ENCODE measurements around the gene CTNNBL1. TPM values are rescaled to one million over a fixed set of nuclear protein-coding genes. Genes with fewer than 3 reads are reported as not detected.

The CTNNBL1 gene
- total and polyA plus RNA-seq, 2 donors (not counting 1 experiment from before 2014, with no cell fraction given), result 31.3 to 39.0 TPM

DNA sequence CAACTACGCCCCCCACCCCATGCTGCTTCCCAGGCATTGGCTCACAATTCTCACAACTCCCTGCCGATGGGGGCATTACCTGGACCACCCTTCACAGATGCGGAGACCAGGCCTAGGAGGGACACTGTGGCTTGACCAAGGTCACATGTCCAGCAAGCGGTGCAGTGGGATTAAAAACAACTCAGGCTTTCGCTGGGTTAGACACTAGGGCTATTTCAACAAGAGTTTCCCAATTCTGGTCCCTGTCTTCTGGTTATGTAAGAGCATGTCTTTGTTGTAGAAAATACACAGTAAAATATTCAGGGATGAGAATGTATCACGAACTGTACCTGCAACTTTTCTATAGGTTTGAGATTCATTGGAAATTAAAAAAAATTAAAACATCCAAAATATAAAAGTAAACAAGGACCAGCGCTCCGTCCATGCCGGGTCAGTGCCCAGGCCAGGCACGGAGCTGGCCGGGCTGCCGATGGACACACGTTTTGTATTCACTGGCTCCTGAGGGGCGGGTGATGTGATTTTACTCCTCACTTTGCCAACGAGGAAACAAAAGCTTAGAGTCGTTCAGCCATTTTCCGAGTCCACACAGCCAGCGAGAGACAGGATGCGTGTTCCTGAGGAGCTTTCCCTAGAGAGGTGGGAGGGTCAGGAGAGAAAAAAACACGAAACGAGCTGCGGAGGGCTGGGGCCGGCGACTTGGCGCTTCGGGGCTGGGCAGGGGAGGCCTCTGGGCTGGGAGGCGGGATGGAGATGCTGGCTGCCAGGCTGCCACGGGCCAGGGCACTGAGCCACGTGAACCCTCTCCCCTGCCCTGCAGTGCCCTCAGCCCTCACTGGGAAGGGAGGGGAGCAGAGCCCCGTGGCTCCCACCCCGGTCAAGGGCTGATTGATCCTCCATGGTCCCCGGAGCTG, 192.0 kb downstream of the CTNNBL1 start:
- Histone ChIP-seq H2AFZ (ENCODE audit: low read length) (no peak overlapping the region), H3K4me3 (replicated peaks in 1 of 4; ENCODE audit: control extremely low read depth in 1 of 4, insufficient read depth in 1 of 4, low read depth in 3 of 4, low read length in 4 of 4) (no peak overlapping the region), H4K20me1 (ENCODE audit: control insufficient read depth, extremely low read depth, insufficient read depth, low read length) (no peaks in the 10 kb centered on the region), H3K4me1 (ENCODE audit: control insufficient read depth, extremely low read depth, insufficient read depth, low read length) (no peaks in the 10 kb centered on the region), H3K27ac (ENCODE audit: insufficient read depth, low read length) (no peak overlapping the region), H3K4me2 (ENCODE audit: extremely low read depth, insufficient read depth, low read length) (no peak overlapping the region), H3K79me2 (ENCODE audit: control insufficient read depth, insufficient read depth, low read length) (no peaks in the 10 kb centered on the region), H3K36me3 (ENCODE audit: control insufficient read depth, insufficient read depth, low read length) (no peaks in the 10 kb centered on the region), H3K27me3 (ENCODE audit: control insufficient read depth, insufficient read depth, low read length) (peaks cover 11% of the 10 kb centered on the region), H3K9me3 (ENCODE audit: control insufficient read depth, insufficient read depth, low read depth, low read length) (no peaks in the 10 kb centered on the region), H3K9ac (ENCODE audit: insufficient read depth, low read length) (no peak overlapping the region)
- TF ChIP-seq, protein P1, sequence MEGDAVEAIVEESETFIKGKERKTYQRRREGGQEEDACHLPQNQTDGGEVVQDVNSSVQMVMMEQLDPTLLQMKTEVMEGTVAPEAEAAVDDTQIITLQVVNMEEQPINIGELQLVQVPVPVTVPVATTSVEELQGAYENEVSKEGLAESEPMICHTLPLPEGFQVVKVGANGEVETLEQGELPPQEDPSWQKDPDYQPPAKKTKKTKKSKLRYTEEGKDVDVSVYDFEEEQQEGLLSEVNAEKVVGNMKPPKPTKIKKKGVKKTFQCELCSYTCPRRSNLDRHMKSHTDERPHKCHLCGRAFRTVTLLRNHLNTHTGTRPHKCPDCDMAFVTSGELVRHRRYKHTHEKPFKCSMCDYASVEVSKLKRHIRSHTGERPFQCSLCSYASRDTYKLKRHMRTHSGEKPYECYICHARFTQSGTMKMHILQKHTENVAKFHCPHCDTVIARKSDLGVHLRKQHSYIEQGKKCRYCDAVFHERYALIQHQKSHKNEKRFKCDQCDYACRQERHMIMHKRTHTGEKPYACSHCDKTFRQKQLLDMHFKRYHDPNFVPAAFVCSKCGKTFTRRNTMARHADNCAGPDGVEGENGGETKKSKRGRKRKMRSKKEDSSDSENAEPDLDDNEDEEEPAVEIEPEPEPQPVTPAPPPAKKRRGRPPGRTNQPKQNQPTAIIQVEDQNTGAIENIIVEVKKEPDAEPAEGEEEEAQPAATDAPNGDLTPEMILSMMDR (conservative IDR thresholded peaks at IDR 0.05 in 1 of 2, IDR thresholded peaks at IDR 0.05 in 1 of 2; ENCODE audit: low read depth in 1 of 2, low read length in 2 of 2), result no peak
- no peak for TF ChIP-seq EZH2 (IDR thresholded peaks at IDR 0.05; ENCODE audit: low read length, missing control alignments)
- DNase-seq (ENCODE audit: low read depth in 2 of 2), result no peak

DNA sequence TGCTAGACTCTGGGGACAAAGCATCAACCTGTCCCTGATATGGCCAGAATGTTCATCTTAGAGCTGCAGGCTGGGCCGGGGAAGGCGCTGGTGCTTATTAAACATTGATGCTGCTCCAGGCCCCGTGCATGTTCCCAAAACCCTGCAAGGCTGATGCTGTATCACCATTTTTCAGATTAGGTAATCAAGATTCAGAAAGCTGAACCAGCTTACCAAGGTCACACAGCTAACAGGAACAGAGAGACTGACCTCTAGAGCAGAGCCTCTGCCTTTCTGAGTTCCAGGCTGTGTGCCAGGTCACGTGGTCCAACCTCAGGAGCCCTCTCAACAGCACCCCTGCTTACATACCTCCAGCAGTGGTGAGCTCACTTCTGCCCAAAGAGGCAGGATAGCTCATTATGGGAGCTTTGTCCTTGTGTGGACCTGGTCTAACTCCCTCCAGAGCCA, 193.0 kb downstream of the CTNNBL1 start:
- Histone ChIP-seq H3K4me3 (replicated peaks in 1 of 4; ENCODE audit: control extremely low read depth in 1 of 4, insufficient read depth in 1 of 4, low read depth in 3 of 4, low read length in 4 of 4) (no peak overlapping the region), H4K20me1 (ENCODE audit: control insufficient read depth, extremely low read depth, insufficient read depth, low read length) (no peaks in the 10 kb centered on the region), H3K27me3 (ENCODE audit: control insufficient read depth, insufficient read depth, low read length) (peaks cover 6% of the 10 kb centered on the region), H3K4me2 (ENCODE audit: extremely low read depth, insufficient read depth, low read length) (no peak overlapping the region), H3K9me3 (ENCODE audit: control insufficient read depth, insufficient read depth, low read depth, low read length) (no peaks in the 10 kb centered on the region), H2AFZ (ENCODE audit: low read length) (no peak overlapping the region), H3K79me2 (ENCODE audit: control insufficient read depth, insufficient read depth, low read length) (no peaks in the 10 kb centered on the region), H3K36me3 (ENCODE audit: control insufficient read depth, insufficient read depth, low read length) (no peaks in the 10 kb centered on the region), H3K4me1 (ENCODE audit: control insufficient read depth, extremely low read depth, insufficient read depth, low read length) (no peaks in the 10 kb centered on the region), H3K9ac (ENCODE audit: insufficient read depth, low read length) (no peak overlapping the region), H3K27ac (ENCODE audit: insufficient read depth, low read length) (no peak overlapping the region)
- DNase-seq (ENCODE audit: low read depth in 2 of 2), result no peak
- no peak for TF ChIP-seq EZH2 (IDR thresholded peaks at IDR 0.05; ENCODE audit: low read length, missing control alignments)
- TF ChIP-seq, protein P1 (conservative IDR thresholded peaks at IDR 0.05 in 1 of 2, IDR thresholded peaks at IDR 0.05 in 1 of 2; ENCODE audit: low read depth in 1 of 2, low read length in 2 of 2), result no peak

DNA sequence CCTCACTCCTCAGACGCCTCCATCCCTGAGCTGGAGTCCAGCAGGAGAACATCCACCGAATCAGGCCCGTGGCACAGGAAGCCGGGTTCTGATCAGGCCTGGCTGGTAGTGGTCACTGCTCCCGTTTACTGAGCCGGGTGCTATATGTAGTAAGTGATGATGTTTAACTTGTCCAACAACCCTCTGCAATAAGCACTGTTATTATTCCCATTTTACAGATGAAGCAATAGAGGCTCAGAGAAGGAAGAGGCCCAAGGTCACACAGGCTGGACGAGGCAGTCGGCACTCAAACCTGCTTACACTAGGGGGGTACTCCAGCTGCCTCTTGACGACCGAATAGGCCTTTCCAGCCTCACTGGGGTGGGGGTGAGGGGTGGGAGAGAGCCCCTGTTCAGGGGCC, 194.8 kb downstream of the CTNNBL1 start:
- TF ChIP-seq, protein P1 (conservative IDR thresholded peaks at IDR 0.05 in 1 of 2, IDR thresholded peaks at IDR 0.05 in 1 of 2; ENCODE audit: low read depth in 1 of 2, low read length in 2 of 2), result no peak
- TF ChIP-seq EZH2 (IDR thresholded peaks at IDR 0.05; ENCODE audit: low read length, missing control alignments), result no peak

More for the DNA sequence above, 194.8 kb downstream of the CTNNBL1 start:
- no peak for DNase-seq (ENCODE audit: low read depth in 2 of 2)
- Histone ChIP-seq H3K27me3 (ENCODE audit: control insufficient read depth, insufficient read depth, low read length) (peaks cover 5% of the 10 kb centered on the region), H3K27ac (ENCODE audit: insufficient read depth, low read length) (no peak overlapping the region), H3K9me3 (ENCODE audit: control insufficient read depth, insufficient read depth, low read depth, low read length) (no peaks in the 10 kb centered on the region), H4K20me1 (ENCODE audit: control insufficient read depth, extremely low read depth, insufficient read depth, low read length) (no peaks in the 10 kb centered on the region), H3K36me3 (ENCODE audit: control insufficient read depth, insufficient read depth, low read length) (no peaks in the 10 kb centered on the region), H3K79me2 (ENCODE audit: control insufficient read depth, insufficient read depth, low read length) (no peaks in the 10 kb centered on the region), H3K4me2 (ENCODE audit: extremely low read depth, insufficient read depth, low read length) (no peak overlapping the region), H2AFZ (ENCODE audit: low read length) (no peak overlapping the region), H3K9ac (ENCODE audit: insufficient read depth, low read length) (no peak overlapping the region), H3K4me1 (ENCODE audit: control insufficient read depth, extremely low read depth, insufficient read depth, low read length) (no peaks in the 10 kb centered on the region), H3K4me3 (replicated peaks in 1 of 4; ENCODE audit: control extremely low read depth in 1 of 4, insufficient read depth in 1 of 4, low read depth in 3 of 4, low read length in 4 of 4) (no peak overlapping the region)
